ENCODE measurements around the gene PIM1. TPM values are rescaled to one million over a fixed set of nuclear protein-coding genes. Genes with fewer than 3 reads are reported as not detected.

Gene PIM1
- total RNA-seq, 4 donors from 2014 or later: 16.1 to 35.9 (median 22.6) TPM

- no peak for TF ChIP-seq CTCF (IDR thresholded peaks at IDR 0.05; ENCODE audit: low read depth)
These were observed 999 bp upstream of the PIM1 start for GRCh38 chr6:37168811-37169495.

- no peak for TF ChIP-seq CTCF (IDR thresholded peaks at IDR 0.05; ENCODE audit: low read depth)
These were observed 585 bp downstream of the PIM1 start for GRCh38 chr6:37170273-37171200.

- no peak for TF ChIP-seq CTCF (IDR thresholded peaks at IDR 0.05; ENCODE audit: low read depth)
These were observed 1.4 kb downstream of the PIM1 start for GRCh38 chr6:37171201-37171969.

GRCh38 chr6:37171970-37172812 lies 2.2 kb downstream of the PIM1 start:
- no peak for TF ChIP-seq CTCF (IDR thresholded peaks at IDR 0.05; ENCODE audit: low read depth)

- TF ChIP-seq CTCF (IDR thresholded peaks at IDR 0.05; ENCODE audit: low read depth): no peak
These were observed 3.0 kb downstream of the PIM1 start for GRCh38 chr6:37172912-37173492.

GRCh38 chr6:37173493-37174195 lies 3.7 kb downstream of the PIM1 start:
- no peak for TF ChIP-seq CTCF (IDR thresholded peaks at IDR 0.05; ENCODE audit: low read depth)

Data from subcutaneous adipose tissue (tissue), 4 donors.